ENCODE measurements around the gene MYO5B. TPM values are rescaled to one million over a fixed set of nuclear protein-coding genes. Genes with fewer than 3 reads are reported as not detected.

MYO5B gene
- total RNA-seq, 1 experiment from 2014 or later = 25.0 TPM

- no peak for DNase-seq (ENCODE audit: extremely low read depth, low read depth)
Observed at GRCh38 chr18:50076277-50076676, 118.7 kb downstream of the MYO5B start.

- DNase-seq (ENCODE audit: extremely low read depth, low read depth) = no peak
Observed at GRCh38 chr18:50075772-50076171, 119.2 kb downstream of the MYO5B start.

- no peak for DNase-seq (ENCODE audit: extremely low read depth, low read depth)
Observed at GRCh38 chr18:50074404-50074803, 120.5 kb downstream of the MYO5B start.

GRCh38 chr18:50073319-50073718, 121.6 kb downstream of the MYO5B start:
- DNase-seq (ENCODE audit: extremely low read depth, low read depth) = no peak

GRCh38 chr18:50072146-50072545, 122.8 kb downstream of the MYO5B start:
- no peak for DNase-seq (ENCODE audit: extremely low read depth, low read depth)

GRCh38 chr18:50071397-50071796, 123.5 kb downstream of the MYO5B start:
- DNase-seq (ENCODE audit: extremely low read depth, low read depth) = no peak

- no peak for DNase-seq (ENCODE audit: extremely low read depth, low read depth)
Observed at GRCh38 chr18:50069422-50069821, 125.5 kb downstream of the MYO5B start.

GRCh38 chr18:50065527-50065926, 129.4 kb downstream of the MYO5B start:
- no peak for DNase-seq (ENCODE audit: extremely low read depth, low read depth)

- DNase-seq (ENCODE audit: extremely low read depth, low read depth) = no peak
Observed at GRCh38 chr18:50065039-50065438, 129.9 kb downstream of the MYO5B start.

- no peak for DNase-seq (ENCODE audit: extremely low read depth, low read depth)
Observed at GRCh38 chr18:50061876-50062517, 132.9 kb downstream of the MYO5B start.

GRCh38 chr18:50060822-50061221, 134.1 kb downstream of the MYO5B start:
- no peak for DNase-seq (ENCODE audit: extremely low read depth, low read depth)

- no peak for DNase-seq (ENCODE audit: extremely low read depth, low read depth)
Observed at GRCh38 chr18:50058731-50059130, 136.2 kb downstream of the MYO5B start.

GRCh38 chr18:50057009-50057408, 137.9 kb downstream of the MYO5B start:
- no peak for DNase-seq (ENCODE audit: extremely low read depth, low read depth)

- DNase-seq (ENCODE audit: extremely low read depth, low read depth) = no peak
Observed at GRCh38 chr18:50056185-50056584, 138.8 kb downstream of the MYO5B start.

- DNase-seq (ENCODE audit: extremely low read depth, low read depth) = no peak
Observed at GRCh38 chr18:50055488-50055887, 139.5 kb downstream of the MYO5B start.

GRCh38 chr18:50053111-50053510, 141.8 kb downstream of the MYO5B start:
- DNase-seq (ENCODE audit: extremely low read depth, low read depth) = no peak

- DNase-seq (ENCODE audit: extremely low read depth, low read depth) = peak; percentile 6
Observed at GRCh38 chr18:50051288-50051687, 143.7 kb downstream of the MYO5B start.

GRCh38 chr18:50045126-50045525, 149.8 kb downstream of the MYO5B start:
- no peak for DNase-seq (ENCODE audit: extremely low read depth, low read depth)

GRCh38 chr18:50044402-50044801, 150.5 kb downstream of the MYO5B start:
- DNase-seq (ENCODE audit: extremely low read depth, low read depth) = no peak

- no peak for DNase-seq (ENCODE audit: extremely low read depth, low read depth)
Observed at GRCh38 chr18:50042611-50043010, 152.3 kb downstream of the MYO5B start.

- DNase-seq (ENCODE audit: extremely low read depth, low read depth) = no peak
Observed at GRCh38 chr18:50039746-50040145, 155.2 kb downstream of the MYO5B start.

GRCh38 chr18:50038448-50038847, 156.5 kb downstream of the MYO5B start:
- peak; percentile 1 for DNase-seq (ENCODE audit: extremely low read depth, low read depth)

- no peak for DNase-seq (ENCODE audit: extremely low read depth, low read depth)
Observed at GRCh38 chr18:50034029-50034428, 160.9 kb downstream of the MYO5B start.
